Measurements from ENCODE around the gene TK1. TPM values are rescaled to one million over a fixed set of nuclear protein-coding genes. Genes with fewer than 3 reads are reported as not detected.

Gene TK1
- total RNA-seq, 1 experiment from 2014 or later, result 89.7 TPM

GRCh38 chr17:78146881-78147280 is 40.0 kb downstream of the TK1 start:
- CTCF ChIA-PET, result no interaction called here
- H3K27me3 Mint-ChIP-seq (ENCODE audit: unreplicated experiment), result no peaks in the 10 kb centered on the region
- H3K27ac Mint-ChIP-seq (ENCODE audit: unreplicated experiment), result peak overlapping the region; percentile 48
- H3K9me3 Mint-ChIP-seq (ENCODE audit: low read depth, unreplicated experiment), result no peaks in the 10 kb centered on the region
- peaks cover 71% of the 10 kb centered on the region for H3K4me1 Mint-ChIP-seq (ENCODE audit: low read depth, unreplicated experiment)
- no peak overlapping the region for H3K4me3 Mint-ChIP-seq (ENCODE audit: low read depth, unreplicated experiment)
- peaks cover 32% of the 10 kb centered on the region for H3K36me3 Mint-ChIP-seq (ENCODE audit: insufficient read depth, unreplicated experiment)
- intact Hi-C loops (cut with micrococcal nuclease; ENCODE audit: unreplicated experiment), result loop anchor here (1.0 kb wide), 1 partner anchor 40 kb away; the partner anchor contains the start of genes AFMID and TK1
- TF ChIP-seq CTCF (IDR thresholded peaks at IDR 0.05; ENCODE audit: unreplicated experiment), result no peak
- DNase-seq, result no peak
- BruUV-seq (replicated peaks), result no TSS peak

- no peak for DNase-seq
- peaks cover 36% of the 10 kb centered on the region for H3K36me3 Mint-ChIP-seq (ENCODE audit: insufficient read depth, unreplicated experiment)
- H3K27me3 Mint-ChIP-seq (ENCODE audit: unreplicated experiment), result no peaks in the 10 kb centered on the region
- intact Hi-C loops (cut with micrococcal nuclease; ENCODE audit: unreplicated experiment), result no loop called here
- no TSS peak for BruUV-seq (replicated peaks)
- H3K9me3 Mint-ChIP-seq (ENCODE audit: low read depth, unreplicated experiment), result no peaks in the 10 kb centered on the region
- TF ChIP-seq CTCF (IDR thresholded peaks at IDR 0.05; ENCODE audit: unreplicated experiment), result no peak
- H3K27ac Mint-ChIP-seq (ENCODE audit: unreplicated experiment), result no peak overlapping the region
- no peak overlapping the region for H3K4me3 Mint-ChIP-seq (ENCODE audit: low read depth, unreplicated experiment)
- CTCF ChIA-PET, result no interaction called here
- peaks cover 71% of the 10 kb centered on the region for H3K4me1 Mint-ChIP-seq (ENCODE audit: low read depth, unreplicated experiment)
Observed at GRCh38 chr17:78146471-78146869, 40.4 kb downstream of the TK1 start.

GRCh38 chr17:78144736-78145641 is 41.9 kb downstream of the TK1 start:
- Mint-ChIP-seq H3K36me3 (ENCODE audit: insufficient read depth, unreplicated experiment) (peaks cover 44% of the 10 kb centered on the region), H3K27me3 (ENCODE audit: unreplicated experiment) (no peaks in the 10 kb centered on the region), H3K4me3 (ENCODE audit: low read depth, unreplicated experiment) (peak overlapping the region; percentile 37), H3K9me3 (ENCODE audit: low read depth, unreplicated experiment) (no peaks in the 10 kb centered on the region), H3K4me1 (ENCODE audit: low read depth, unreplicated experiment) (peaks cover 68% of the 10 kb centered on the region), H3K27ac (ENCODE audit: unreplicated experiment) (peak overlapping the region; percentile 74)
- TF ChIP-seq CTCF (IDR thresholded peaks at IDR 0.05; ENCODE audit: unreplicated experiment), result no peak
- intact Hi-C loops (cut with micrococcal nuclease; ENCODE audit: unreplicated experiment), result no loop called here
- BruUV-seq (replicated peaks), result no TSS peak
- CTCF ChIA-PET, result interaction anchor here (0.7 to 1.5 kb wide), 9 partner anchors 10 to 60 kb away, joined by 3 to 6 read pairs (median 3); partner anchors contain the start of genes AFMID, TK1 and TMC6
- peak; percentile 82 for DNase-seq

GRCh38 chr17:78144147-78144719 is 42.6 kb downstream of the TK1 start:
- DNase-seq, result peak; percentile 86
- H3K4me1 Mint-ChIP-seq (ENCODE audit: low read depth, unreplicated experiment), result peaks cover 74% of the 10 kb centered on the region
- peak overlapping the region; percentile 74 for H3K27ac Mint-ChIP-seq (ENCODE audit: unreplicated experiment)
- no peaks in the 10 kb centered on the region for H3K27me3 Mint-ChIP-seq (ENCODE audit: unreplicated experiment)
- intact Hi-C loops (cut with micrococcal nuclease; ENCODE audit: unreplicated experiment), result no loop called here
- H3K4me3 Mint-ChIP-seq (ENCODE audit: low read depth, unreplicated experiment), result peak overlapping the region; percentile 37
- CTCF ChIA-PET, result interaction anchor here (0.6 to 1.5 kb wide), 10 partner anchors 9 to 613 kb away, joined by 3 to 6 read pairs (median 4); partner anchors contain the start of genes AFMID, TK1 and TMC6
- no peak for TF ChIP-seq CTCF (IDR thresholded peaks at IDR 0.05; ENCODE audit: unreplicated experiment)
- no TSS peak for BruUV-seq (replicated peaks)
- peaks cover 47% of the 10 kb centered on the region for H3K36me3 Mint-ChIP-seq (ENCODE audit: insufficient read depth, unreplicated experiment)
- no peaks in the 10 kb centered on the region for H3K9me3 Mint-ChIP-seq (ENCODE audit: low read depth, unreplicated experiment)
